ENCODE results near the gene USP31. TPM values are rescaled to one million over a fixed set of nuclear protein-coding genes. Genes with fewer than 3 reads are reported as not detected.

The USP31 gene
- total RNA-seq, 1 experiment from 2014 or later = 16.1 TPM

- H2BK5ac ChIP-seq (ENCODE audit: insufficient read length, low read length) = no peak overlapping the region
- H4K5ac ChIP-seq (ENCODE audit: insufficient read length, low read depth, low read length) = no peak overlapping the region
- H2BK12ac ChIP-seq (ENCODE audit: insufficient read length, low read depth, low read length) = no peak overlapping the region
- no peak overlapping the region for H2AK5ac ChIP-seq (ENCODE audit: insufficient read length, low read length)
- no peak overlapping the region for H4K8ac ChIP-seq (replicated peaks; ENCODE audit: insufficient read length, low read depth, low read length)
- no peaks in the 10 kb centered on the region for H3K79me1 ChIP-seq (ENCODE audit: insufficient read depth, low read depth, low read length, poor library complexity, severe bottlenecking)
- no peak overlapping the region for H2BK20ac ChIP-seq (ENCODE audit: low read depth, low read length, poor library complexity, severe bottlenecking)
- Mint-ChIP-seq H3K27me3 (ENCODE audit: low read depth) (peaks cover 7% of the 10 kb centered on the region; the same call in 1 of the 2 replicates), H3K9me3 (peaks cover 0 to 3% of the 10 kb centered on the region in 2 experiments; a peak in 1 of 5 replicates), H3K4me1 (peaks cover 2 to 9% of the 10 kb centered on the region in 2 experiments; a peak in 2 of 4 replicates), H3K36me3 (ENCODE audit: insufficient read depth in 1 of 3, low read depth in 3 of 3) (no peaks in the 10 kb centered on the region), H3K27ac (no peak overlapping the region; a peak in 1 of 7 replicates), H3K4me3 (no peak overlapping the region)
- H3K27me3 ChIP-seq (ENCODE audit: insufficient read depth, low read length) = no peaks in the 10 kb centered on the region
- H3K4ac ChIP-seq (ENCODE audit: low read depth, low read length) = no peak overlapping the region
- H3K56ac ChIP-seq (ENCODE audit: insufficient read length, low read depth, low read length) = no peak overlapping the region
- H3K23me2 ChIP-seq (ENCODE audit: insufficient read length, low read depth, low read length, poor library complexity, severe bottlenecking) = no peaks in the 10 kb centered on the region
- no peak for TF ChIP-seq CTCF (conservative IDR thresholded peaks at IDR 0.05)
- H3T11ph ChIP-seq (ENCODE audit: low read length) = no peak overlapping the region
- H2BK120ac ChIP-seq (ENCODE audit: low read depth, low read length, poor library complexity, severe bottlenecking) = no peak overlapping the region
- H3K79me2 ChIP-seq (ENCODE audit: insufficient read depth, low read length) = no peaks in the 10 kb centered on the region
- no peak overlapping the region for H3K27ac ChIP-seq (ENCODE audit: insufficient read length, low read depth, low read length)
- no peaks in the 10 kb centered on the region for H4K20me1 ChIP-seq (ENCODE audit: control insufficient read depth, insufficient read depth, insufficient read length)
- WGBS (ENCODE audit: extremely low coverage, insufficient read length, low lambda C conversion rate) = no CpG with 5 or more reads among the region's 1 CpG
- no peak overlapping the region for H2AFZ ChIP-seq (ENCODE audit: low read length)
- no peak for DNase-seq
- H3K4me2 ChIP-seq (ENCODE audit: insufficient read depth, insufficient read length, low read length) = no peak overlapping the region
- H3K18ac ChIP-seq (ENCODE audit: insufficient read length, low read depth, low read length) = no peak overlapping the region
- no peak overlapping the region for H3K9ac ChIP-seq (ENCODE audit: extremely low read depth, insufficient read length, low read length)
- no peak overlapping the region for H2BK15ac ChIP-seq (ENCODE audit: low read depth, low read length)
- no peak overlapping the region for H3K23ac ChIP-seq (ENCODE audit: insufficient read length, low read depth, low read length)
- H3K14ac ChIP-seq (ENCODE audit: insufficient read depth, low read length) = no peak overlapping the region
- no peak overlapping the region for H4K91ac ChIP-seq (ENCODE audit: insufficient read length, low read depth, low read length)
- H3K9me3 ChIP-seq (ENCODE audit: control insufficient read depth, low read depth, low read length) = no peaks in the 10 kb centered on the region
- H3K4me1 ChIP-seq (ENCODE audit: insufficient read depth, low read length) = no peaks in the 10 kb centered on the region
Measured at GRCh38 chr16:23016368-23016767, 132.9 kb downstream of the USP31 start.

Measured in H9 (cell line).